WTC11 (cell line): Measurements from ENCODE around the gene CMC1. TPM values are rescaled to one million over a fixed set of nuclear protein-coding genes. Genes with fewer than 3 reads are reported as not detected.

Source experiments
- ATAC-seq: fragments of 200-7000 bp; cut with Tn5 transposase; 2 replicates; pipeline ENCODE4 v1.10.0; 2021; ENCODE audit warnings: mild to moderate bottlenecking, moderate library complexity
- CTCF ChIA-PET: fragments of 300-600 bp; sonication (Branson Sonifier 250); formaldehyde crosslinking; loops from one replicate; lab custom pipeline; 2021; ENCODE audit warnings: antibody characterized with exemption; lab: Charles Lee
- POLR2A ChIA-PET: fragments of 350-600 bp; sonication (Branson Sonifier 250); formaldehyde crosslinking; loops from one replicate; lab custom pipeline; 2021; ENCODE audit warnings: antibody characterized with exemption; lab: Charles Lee
- DNase-seq: peaks from one replicate; pipeline ENCODE4 v3.0.0; 2021; ENCODE audit warnings: low spot score
- H3K27ac Mint-ChIP-seq: 2 replicates; pipeline ENCODE4 v1.8.0; 2021; ENCODE audit warnings: mixed read lengths
- H3K27me3 Mint-ChIP-seq: 2 replicates; pipeline ENCODE4 v1.8.0; 2021; ENCODE audit warnings: low read depth, mild to moderate bottlenecking, moderate library complexity, mixed read lengths
- H3K36me3 Mint-ChIP-seq: 2 replicates; pipeline ENCODE4 v1.8.0; 2021; ENCODE audit warnings: mixed read lengths
- H3K4me1 Mint-ChIP-seq: 2 replicates; pipeline ENCODE4 v1.8.0; 2022; ENCODE audit warnings: mixed read lengths
- H3K4me3 Mint-ChIP-seq: 2 replicates; pipeline ENCODE4 v1.8.0; 2021; ENCODE audit warnings: mild to moderate bottlenecking, moderate library complexity, mixed read lengths
- H3K9me3 Mint-ChIP-seq: 2 replicates; pipeline ENCODE4 v1.8.0; 2021; ENCODE audit warnings: mixed read lengths
- ATF1 ChIP-seq: sonication (generic); formaldehyde crosslinking; IDR thresholded peaks from 2 replicates; pipeline ENCODE4 v1.8.1; 2023; ENCODE audit warnings: mild to moderate bottlenecking, moderate library complexity, missing genetic modification reagents
- CREM ChIP-seq: sonication (generic); formaldehyde crosslinking; IDR thresholded peaks from 2 replicates; pipeline ENCODE4 v1.8.1; 2022; ENCODE audit warnings: mild to moderate bottlenecking, missing genetic modification reagents, moderate library complexity
- ELF4 ChIP-seq: sonication (generic); formaldehyde crosslinking; IDR thresholded peaks from 2 replicates; pipeline ENCODE4 v1.8.1; 2022; ENCODE audit warnings: low read depth, mild to moderate bottlenecking, moderate library complexity, missing genetic modification reagents
- NFATC4 ChIP-seq: fragments of 250-450 bp; sonication (Bioruptor Pico); IDR thresholded peaks from 2 replicates; pipeline ENCODE4 v1.9.0; 2021; ENCODE audit warnings: mild to moderate bottlenecking
- RELA ChIP-seq: sonication (generic); formaldehyde crosslinking; IDR thresholded peaks from 2 replicates; pipeline ENCODE4 v1.8.1; 2022; ENCODE audit warnings: missing genetic modification reagents, mild to moderate bottlenecking, borderline replicate concordance
- SOX15 ChIP-seq: fragments of 250-450 bp; sonication (Bioruptor Pico); IDR thresholded peaks from 2 replicates; pipeline ENCODE4 v1.9.0; 2021; ENCODE audit warnings: mild to moderate bottlenecking
- TEAD1 ChIP-seq: sonication (generic); formaldehyde crosslinking; IDR thresholded peaks from 2 replicates; pipeline ENCODE4 v1.8.0; 2022; ENCODE audit warnings: mild to moderate bottlenecking, missing genetic modification reagents
- ZNF138 ChIP-seq: sonication (generic); formaldehyde crosslinking; conservative IDR thresholded peaks from 2 replicates; pipeline ENCODE4 v1.8.1; 2022; ENCODE audit warnings: mild to moderate bottlenecking, moderate library complexity, missing genetic modification reagents
- ZNF219 ChIP-seq: sonication (generic); formaldehyde crosslinking; IDR thresholded peaks from 2 replicates; pipeline ENCODE4 v1.8.0; 2023; ENCODE audit warnings: missing genetic modification reagents, mild to moderate bottlenecking, borderline replicate concordance
- ZNF232 ChIP-seq: sonication (generic); formaldehyde crosslinking; IDR thresholded peaks from 2 replicates; pipeline ENCODE4 v1.8.0; 2022; ENCODE audit warnings: mild to moderate bottlenecking, missing genetic modification reagents
- ZNF263 ChIP-seq: sonication (generic); formaldehyde crosslinking; IDR thresholded peaks from 2 replicates; pipeline ENCODE4 v1.8.1; 2022; ENCODE audit warnings: low read depth, mild to moderate bottlenecking, moderate library complexity, missing genetic modification reagents
- ZNF416 ChIP-seq: fragments of 250-450 bp; sonication (Bioruptor Pico); IDR thresholded peaks from 2 replicates; pipeline ENCODE4 v1.9.0; 2021; ENCODE audit warnings: mild to moderate bottlenecking, inconsistent platforms
- ZNF423 ChIP-seq: fragments of 250-450 bp; sonication (Bioruptor Pico); IDR thresholded peaks from 2 replicates; pipeline ENCODE4 v2.1.2; 2022; ENCODE audit warnings: mild to moderate bottlenecking, moderate library complexity
- ZNF671 ChIP-seq: fragments of 250-450 bp; sonication (Bioruptor Pico); IDR thresholded peaks from 2 replicates; pipeline ENCODE4 v1.8.0; 2021; ENCODE audit warnings: mild to moderate bottlenecking
- total RNA-seq: library from RNA; stranded (reverse); gene quantifications from 3 replicates; pipeline ENCODE4 v1.2.3, GENCODE V29; 2021
- TF ChIP-seq, protein P1 (sequence below): sonication (generic); formaldehyde crosslinking; IDR thresholded peaks from 2 replicates; pipeline ENCODE4 v1.8.1; 2022; ENCODE audit warnings: mild to moderate bottlenecking, moderate library complexity, missing genetic modification reagents
- TF ChIP-seq, protein P2 (sequence below): sonication (generic); formaldehyde crosslinking; IDR thresholded peaks from 2 replicates; pipeline ENCODE4 v1.8.1; 2023; ENCODE audit warnings: mild to moderate bottlenecking, missing genetic modification reagents
- TF ChIP-seq, protein P3 (sequence below): sonication (generic); formaldehyde crosslinking; IDR thresholded peaks from 2 replicates; pipeline ENCODE4 v1.8.1; 2022; ENCODE audit warnings: low read depth, mild to moderate bottlenecking, moderate library complexity, missing genetic modification reagents, borderline replicate concordance
- TF ChIP-seq, protein P4 (sequence below): fragments of 250-450 bp; sonication (Bioruptor Pico); IDR thresholded peaks from 2 replicates; pipeline ENCODE4 v1.8.0; 2021; ENCODE audit warnings: mild to moderate bottlenecking
- TF ChIP-seq, protein P5 (sequence below): sonication (generic); formaldehyde crosslinking; IDR thresholded peaks from 2 replicates; pipeline ENCODE4 v1.8.1; 2023; ENCODE audit warnings: mild to moderate bottlenecking, missing genetic modification reagents
- TF ChIP-seq, protein P6 (sequence below): sonication (generic); formaldehyde crosslinking; IDR thresholded peaks from 2 replicates; pipeline ENCODE4 v1.8.0; 2022; ENCODE audit warnings: mild to moderate bottlenecking, missing genetic modification reagents
- TF ChIP-seq, protein P7 (sequence below): sonication (generic); formaldehyde crosslinking; IDR thresholded peaks from 2 replicates; pipeline ENCODE4 v1.8.1; 2023; ENCODE audit warnings: mild to moderate bottlenecking, missing genetic modification reagents, moderate library complexity
- TF ChIP-seq, protein P8 (sequence below): sonication (generic); formaldehyde crosslinking; IDR thresholded peaks from 2 replicates; pipeline ENCODE4 v1.8.0; 2022; ENCODE audit warnings: mild to moderate bottlenecking, missing genetic modification reagents
- TF ChIP-seq, protein P9 (sequence below): sonication (generic); formaldehyde crosslinking; IDR thresholded peaks from 2 replicates; pipeline ENCODE4 v1.8.1; 2022; ENCODE audit warnings: missing genetic modification reagents, borderline replicate concordance
- TF ChIP-seq, protein P10 (sequence below): sonication (generic); formaldehyde crosslinking; conservative IDR thresholded peaks from 2 replicates; pipeline ENCODE4 v1.8.1; 2023; ENCODE audit warnings: mild to moderate bottlenecking, low read depth, missing genetic modification reagents, moderate library complexity

CMC1 gene
- total RNA-seq, 1 experiment from 2014 or later, result 25.3 TPM

DNA sequence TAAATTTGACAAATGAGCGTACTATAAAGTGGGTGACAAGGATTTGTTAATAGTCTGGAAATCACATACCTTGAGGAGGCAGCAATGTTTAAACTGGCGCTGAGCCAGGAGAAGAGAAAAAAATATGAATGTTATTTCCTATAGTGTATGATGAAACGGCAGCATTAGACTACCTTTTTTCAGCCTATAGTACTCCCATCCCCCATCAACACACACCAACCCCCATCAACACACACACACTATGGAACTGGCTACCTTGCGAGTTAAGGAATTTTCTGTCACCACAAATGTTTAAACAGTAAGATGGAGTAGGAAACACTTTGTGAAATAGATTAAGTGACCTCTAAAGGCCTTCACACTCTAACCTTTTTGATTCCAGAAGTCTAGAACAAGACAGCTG lies 60.3 kb downstream of the CMC1 start:
- ATAC-seq, result no peak
- peaks cover 11% of the 10 kb centered on the region for H3K4me1 Mint-ChIP-seq

DNA sequence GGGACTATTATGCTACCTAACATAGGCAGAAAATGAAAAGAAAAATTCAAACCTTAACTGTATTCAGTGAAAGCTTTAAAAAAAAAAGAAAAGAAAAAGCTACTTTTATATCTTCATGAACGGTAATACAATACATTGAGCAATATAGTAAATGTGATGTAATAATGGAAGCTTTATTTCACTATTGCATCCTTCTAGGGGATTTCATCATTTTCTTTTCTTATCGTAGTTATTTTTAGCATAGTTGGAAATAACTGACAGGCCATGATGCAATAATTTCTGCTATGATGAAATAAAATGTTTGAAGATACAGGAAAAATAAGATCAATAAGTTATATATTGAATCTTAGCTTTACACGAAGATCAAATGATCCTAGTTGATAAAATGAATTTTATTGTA lies 66.8 kb downstream of the CMC1 start:
- ATAC-seq (no peak), DNase-seq (no peak)
- Mint-ChIP-seq H3K36me3 (no peaks in the 10 kb centered on the region), H3K4me1 (peaks cover 35% of the 10 kb centered on the region), H3K4me3 (no peak overlapping the region), H3K27ac (no peak overlapping the region), H3K9me3 (no peaks in the 10 kb centered on the region), H3K27me3 (no peaks in the 10 kb centered on the region)
- CTCF ChIA-PET, result interaction anchor here (0.6 to 1.6 kb wide), 3 partner anchors 9 to 586 kb away, joined by 3 to 6 read pairs (median 3); partner anchors contain the start of gene EOMES
- POLR2A ChIA-PET, result no interaction called here
- TF ChIP-seq, protein P1, sequence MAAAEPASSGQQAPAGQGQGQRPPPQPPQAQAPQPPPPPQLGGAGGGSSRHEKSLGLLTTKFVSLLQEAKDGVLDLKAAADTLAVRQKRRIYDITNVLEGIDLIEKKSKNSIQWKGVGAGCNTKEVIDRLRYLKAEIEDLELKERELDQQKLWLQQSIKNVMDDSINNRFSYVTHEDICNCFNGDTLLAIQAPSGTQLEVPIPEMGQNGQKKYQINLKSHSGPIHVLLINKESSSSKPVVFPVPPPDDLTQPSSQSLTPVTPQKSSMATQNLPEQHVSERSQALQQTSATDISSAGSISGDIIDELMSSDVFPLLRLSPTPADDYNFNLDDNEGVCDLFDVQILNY (CRISPR knock-in tag), result no peak
- TF ChIP-seq, protein P2, sequence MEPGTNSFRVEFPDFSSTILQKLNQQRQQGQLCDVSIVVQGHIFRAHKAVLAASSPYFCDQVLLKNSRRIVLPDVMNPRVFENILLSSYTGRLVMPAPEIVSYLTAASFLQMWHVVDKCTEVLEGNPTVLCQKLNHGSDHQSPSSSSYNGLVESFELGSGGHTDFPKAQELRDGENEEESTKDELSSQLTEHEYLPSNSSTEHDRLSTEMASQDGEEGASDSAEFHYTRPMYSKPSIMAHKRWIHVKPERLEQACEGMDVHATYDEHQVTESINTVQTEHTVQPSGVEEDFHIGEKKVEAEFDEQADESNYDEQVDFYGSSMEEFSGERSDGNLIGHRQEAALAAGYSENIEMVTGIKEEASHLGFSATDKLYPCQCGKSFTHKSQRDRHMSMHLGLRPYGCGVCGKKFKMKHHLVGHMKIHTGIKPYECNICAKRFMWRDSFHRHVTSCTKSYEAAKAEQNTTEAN (CRISPR knock-in tag), result no peak
- no peak for TF ChIP-seq ZNF423 (CRISPR knock-in tag)
- no peak for TF ChIP-seq ZNF671 (CRISPR knock-in tag)
- TF ChIP-seq, protein P3, sequence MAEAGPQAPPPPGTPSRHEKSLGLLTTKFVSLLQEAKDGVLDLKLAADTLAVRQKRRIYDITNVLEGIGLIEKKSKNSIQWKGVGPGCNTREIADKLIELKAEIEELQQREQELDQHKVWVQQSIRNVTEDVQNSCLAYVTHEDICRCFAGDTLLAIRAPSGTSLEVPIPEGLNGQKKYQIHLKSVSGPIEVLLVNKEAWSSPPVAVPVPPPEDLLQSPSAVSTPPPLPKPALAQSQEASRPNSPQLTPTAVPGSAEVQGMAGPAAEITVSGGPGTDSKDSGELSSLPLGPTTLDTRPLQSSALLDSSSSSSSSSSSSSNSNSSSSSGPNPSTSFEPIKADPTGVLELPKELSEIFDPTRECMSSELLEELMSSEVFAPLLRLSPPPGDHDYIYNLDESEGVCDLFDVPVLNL (CRISPR knock-in tag), result no peak
- TF ChIP-seq, protein P4, sequence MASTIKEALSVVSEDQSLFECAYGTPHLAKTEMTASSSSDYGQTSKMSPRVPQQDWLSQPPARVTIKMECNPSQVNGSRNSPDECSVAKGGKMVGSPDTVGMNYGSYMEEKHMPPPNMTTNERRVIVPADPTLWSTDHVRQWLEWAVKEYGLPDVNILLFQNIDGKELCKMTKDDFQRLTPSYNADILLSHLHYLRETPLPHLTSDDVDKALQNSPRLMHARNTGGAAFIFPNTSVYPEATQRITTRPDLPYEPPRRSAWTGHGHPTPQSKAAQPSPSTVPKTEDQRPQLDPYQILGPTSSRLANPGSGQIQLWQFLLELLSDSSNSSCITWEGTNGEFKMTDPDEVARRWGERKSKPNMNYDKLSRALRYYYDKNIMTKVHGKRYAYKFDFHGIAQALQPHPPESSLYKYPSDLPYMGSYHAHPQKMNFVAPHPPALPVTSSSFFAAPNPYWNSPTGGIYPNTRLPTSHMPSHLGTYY (CRISPR knock-in tag), result no peak

More for the DNA sequence above, 60.3 kb downstream of the CMC1 start:
- Mint-ChIP-seq H3K36me3 (no peaks in the 10 kb centered on the region), H3K27ac (no peak overlapping the region), H3K4me3 (no peak overlapping the region), H3K27me3 (no peaks in the 10 kb centered on the region), H3K9me3 (no peaks in the 10 kb centered on the region)
- TF ChIP-seq TEAD1 (CRISPR knock-in tag) (no peak), ZNF232 (CRISPR knock-in tag) (no peak), NFATC4 (no peak), SOX15 (CRISPR knock-in tag) (no peak), ZNF219 (no peak), ATF1 (no peak), CREM (no peak), ELF4 (CRISPR knock-in tag) (no peak), ZNF416 (CRISPR knock-in tag) (no peak), ZNF138 (no peak), RELA (CRISPR knock-in tag) (no peak), ZNF263 (CRISPR knock-in tag) (no peak)
- TF ChIP-seq, protein P5, sequence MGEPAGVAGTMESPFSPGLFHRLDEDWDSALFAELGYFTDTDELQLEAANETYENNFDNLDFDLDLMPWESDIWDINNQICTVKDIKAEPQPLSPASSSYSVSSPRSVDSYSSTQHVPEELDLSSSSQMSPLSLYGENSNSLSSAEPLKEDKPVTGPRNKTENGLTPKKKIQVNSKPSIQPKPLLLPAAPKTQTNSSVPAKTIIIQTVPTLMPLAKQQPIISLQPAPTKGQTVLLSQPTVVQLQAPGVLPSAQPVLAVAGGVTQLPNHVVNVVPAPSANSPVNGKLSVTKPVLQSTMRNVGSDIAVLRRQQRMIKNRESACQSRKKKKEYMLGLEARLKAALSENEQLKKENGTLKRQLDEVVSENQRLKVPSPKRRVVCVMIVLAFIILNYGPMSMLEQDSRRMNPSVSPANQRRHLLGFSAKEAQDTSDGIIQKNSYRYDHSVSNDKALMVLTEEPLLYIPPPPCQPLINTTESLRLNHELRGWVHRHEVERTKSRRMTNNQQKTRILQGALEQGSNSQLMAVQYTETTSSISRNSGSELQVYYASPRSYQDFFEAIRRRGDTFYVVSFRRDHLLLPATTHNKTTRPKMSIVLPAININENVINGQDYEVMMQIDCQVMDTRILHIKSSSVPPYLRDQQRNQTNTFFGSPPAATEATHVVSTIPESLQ (CRISPR knock-in tag), result no peak
- TF ChIP-seq, protein P6, sequence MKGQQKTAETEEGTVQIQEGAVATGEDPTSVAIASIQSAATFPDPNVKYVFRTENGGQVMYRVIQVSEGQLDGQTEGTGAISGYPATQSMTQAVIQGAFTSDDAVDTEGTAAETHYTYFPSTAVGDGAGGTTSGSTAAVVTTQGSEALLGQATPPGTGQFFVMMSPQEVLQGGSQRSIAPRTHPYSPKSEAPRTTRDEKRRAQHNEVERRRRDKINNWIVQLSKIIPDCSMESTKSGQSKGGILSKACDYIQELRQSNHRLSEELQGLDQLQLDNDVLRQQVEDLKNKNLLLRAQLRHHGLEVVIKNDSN (CRISPR knock-in tag), result no peak
- TF ChIP-seq, protein P7, sequence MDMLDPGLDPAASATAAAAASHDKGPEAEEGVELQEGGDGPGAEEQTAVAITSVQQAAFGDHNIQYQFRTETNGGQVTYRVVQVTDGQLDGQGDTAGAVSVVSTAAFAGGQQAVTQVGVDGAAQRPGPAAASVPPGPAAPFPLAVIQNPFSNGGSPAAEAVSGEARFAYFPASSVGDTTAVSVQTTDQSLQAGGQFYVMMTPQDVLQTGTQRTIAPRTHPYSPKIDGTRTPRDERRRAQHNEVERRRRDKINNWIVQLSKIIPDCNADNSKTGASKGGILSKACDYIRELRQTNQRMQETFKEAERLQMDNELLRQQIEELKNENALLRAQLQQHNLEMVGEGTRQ (CRISPR knock-in tag), result no peak
- TF ChIP-seq, protein P8, sequence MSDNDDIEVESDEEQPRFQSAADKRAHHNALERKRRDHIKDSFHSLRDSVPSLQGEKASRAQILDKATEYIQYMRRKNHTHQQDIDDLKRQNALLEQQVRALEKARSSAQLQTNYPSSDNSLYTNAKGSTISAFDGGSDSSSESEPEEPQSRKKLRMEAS (CRISPR knock-in tag), result no peak
- TF ChIP-seq, protein P1 (CRISPR knock-in tag), result no peak
- TF ChIP-seq, protein P9, sequence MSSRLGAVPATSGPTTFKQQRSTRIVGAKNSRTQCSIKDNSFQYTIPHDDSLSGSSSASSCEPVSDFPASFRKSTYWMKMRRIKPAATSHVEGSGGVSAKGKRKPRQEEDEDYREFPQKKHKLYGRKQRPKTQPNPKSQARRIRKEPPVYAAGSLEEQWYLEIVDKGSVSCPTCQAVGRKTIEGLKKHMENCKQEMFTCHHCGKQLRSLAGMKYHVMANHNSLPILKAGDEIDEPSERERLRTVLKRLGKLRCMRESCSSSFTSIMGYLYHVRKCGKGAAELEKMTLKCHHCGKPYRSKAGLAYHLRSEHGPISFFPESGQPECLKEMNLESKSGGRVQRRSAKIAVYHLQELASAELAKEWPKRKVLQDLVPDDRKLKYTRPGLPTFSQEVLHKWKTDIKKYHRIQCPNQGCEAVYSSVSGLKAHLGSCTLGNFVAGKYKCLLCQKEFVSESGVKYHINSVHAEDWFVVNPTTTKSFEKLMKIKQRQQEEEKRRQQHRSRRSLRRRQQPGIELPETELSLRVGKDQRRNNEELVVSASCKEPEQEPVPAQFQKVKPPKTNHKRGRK, result no peak
- TF ChIP-seq, protein P10, sequence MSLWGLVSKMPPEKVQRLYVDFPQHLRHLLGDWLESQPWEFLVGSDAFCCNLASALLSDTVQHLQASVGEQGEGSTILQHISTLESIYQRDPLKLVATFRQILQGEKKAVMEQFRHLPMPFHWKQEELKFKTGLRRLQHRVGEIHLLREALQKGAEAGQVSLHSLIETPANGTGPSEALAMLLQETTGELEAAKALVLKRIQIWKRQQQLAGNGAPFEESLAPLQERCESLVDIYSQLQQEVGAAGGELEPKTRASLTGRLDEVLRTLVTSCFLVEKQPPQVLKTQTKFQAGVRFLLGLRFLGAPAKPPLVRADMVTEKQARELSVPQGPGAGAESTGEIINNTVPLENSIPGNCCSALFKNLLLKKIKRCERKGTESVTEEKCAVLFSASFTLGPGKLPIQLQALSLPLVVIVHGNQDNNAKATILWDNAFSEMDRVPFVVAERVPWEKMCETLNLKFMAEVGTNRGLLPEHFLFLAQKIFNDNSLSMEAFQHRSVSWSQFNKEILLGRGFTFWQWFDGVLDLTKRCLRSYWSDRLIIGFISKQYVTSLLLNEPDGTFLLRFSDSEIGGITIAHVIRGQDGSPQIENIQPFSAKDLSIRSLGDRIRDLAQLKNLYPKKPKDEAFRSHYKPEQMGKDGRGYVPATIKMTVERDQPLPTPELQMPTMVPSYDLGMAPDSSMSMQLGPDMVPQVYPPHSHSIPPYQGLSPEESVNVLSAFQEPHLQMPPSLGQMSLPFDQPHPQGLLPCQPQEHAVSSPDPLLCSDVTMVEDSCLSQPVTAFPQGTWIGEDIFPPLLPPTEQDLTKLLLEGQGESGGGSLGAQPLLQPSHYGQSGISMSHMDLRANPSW, result no peak
- no peak for DNase-seq
- POLR2A ChIA-PET, result no interaction called here
- CTCF ChIA-PET, result no interaction called here
